ENCODE results near the gene ANGPTL4.
"Not testable (repeated sequence)": the region's sequence is repeated elsewhere in the genome, so short reads cannot be mapped to it uniquely, and the experiment has no call there.

DNA sequence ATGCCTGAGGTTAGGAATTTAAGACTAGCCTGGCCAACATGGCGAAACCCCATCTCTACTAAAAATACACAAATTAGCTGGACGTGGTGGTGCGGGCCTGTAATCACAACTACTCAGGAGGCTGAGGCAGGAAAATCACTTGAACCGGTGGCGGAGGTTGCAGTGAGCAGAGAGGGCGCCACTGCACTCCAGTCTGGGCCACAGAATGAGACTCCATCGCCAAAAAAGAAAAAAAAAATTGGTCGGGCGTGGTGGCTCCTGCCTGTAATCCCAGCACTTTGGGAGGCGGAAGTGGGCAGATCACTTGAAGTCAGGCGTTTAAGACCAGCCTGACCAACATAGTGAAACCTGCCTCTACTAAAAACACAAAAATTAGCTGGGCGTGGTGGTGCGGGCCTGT lies 46.8 kb downstream of the ANGPTL4 start:
- TF ChIP-seq, protein P1, sequence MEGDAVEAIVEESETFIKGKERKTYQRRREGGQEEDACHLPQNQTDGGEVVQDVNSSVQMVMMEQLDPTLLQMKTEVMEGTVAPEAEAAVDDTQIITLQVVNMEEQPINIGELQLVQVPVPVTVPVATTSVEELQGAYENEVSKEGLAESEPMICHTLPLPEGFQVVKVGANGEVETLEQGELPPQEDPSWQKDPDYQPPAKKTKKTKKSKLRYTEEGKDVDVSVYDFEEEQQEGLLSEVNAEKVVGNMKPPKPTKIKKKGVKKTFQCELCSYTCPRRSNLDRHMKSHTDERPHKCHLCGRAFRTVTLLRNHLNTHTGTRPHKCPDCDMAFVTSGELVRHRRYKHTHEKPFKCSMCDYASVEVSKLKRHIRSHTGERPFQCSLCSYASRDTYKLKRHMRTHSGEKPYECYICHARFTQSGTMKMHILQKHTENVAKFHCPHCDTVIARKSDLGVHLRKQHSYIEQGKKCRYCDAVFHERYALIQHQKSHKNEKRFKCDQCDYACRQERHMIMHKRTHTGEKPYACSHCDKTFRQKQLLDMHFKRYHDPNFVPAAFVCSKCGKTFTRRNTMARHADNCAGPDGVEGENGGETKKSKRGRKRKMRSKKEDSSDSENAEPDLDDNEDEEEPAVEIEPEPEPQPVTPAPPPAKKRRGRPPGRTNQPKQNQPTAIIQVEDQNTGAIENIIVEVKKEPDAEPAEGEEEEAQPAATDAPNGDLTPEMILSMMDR (IDR thresholded peaks at IDR 0.05 in 4 of 5, conservative IDR thresholded peaks at IDR 0.05 in 1 of 5) = not testable (repeated sequence)
- TF ChIP-seq POLR2A (IDR thresholded peaks at IDR 0.05) = not testable (repeated sequence)
